Endothelial cell of umbilical vein (primary cell): ENCODE measurements around the gene SLC12A7. TPM values are rescaled to one million over a fixed set of nuclear protein-coding genes. Genes with fewer than 3 reads are reported as not detected.

Experiments used
- BruUV-seq: library from RNA; stranded (reverse); fragments of 400-500 nt; replicated peaks from 2 replicates; lab custom pipeline; 2021; lab: Mats Ljungman, UMichigan
- CTCF ChIA-PET: fragments of 300-600, 350-600 bp; sonication (Branson Sonifier 250); formaldehyde crosslinking; loops from one replicate; lab custom pipeline; 2021; ENCODE audit warnings: antibody characterized with exemption, inconsistent platforms; lab: Charles Lee
- POLR2A ChIA-PET: fragments of 300-600, 350-600 bp; sonication (Branson Sonifier 250); formaldehyde crosslinking; loops from one replicate; lab custom pipeline; 2021; ENCODE audit warnings: antibody characterized with exemption, inconsistent platforms; lab: Charles Lee
- DNase-seq: peaks from one replicate; pipeline ENCODE4 v3.0.0-alpha.2; 2011; ENCODE audit warnings: low read depth, low spot score
- FAIRE-seq: peaks from 2 replicates; lab custom pipeline; 2011; peaks lifted over from hg19 to GRCh38; lab: Jason Lieb, UNC
- H2AFZ ChIP-seq: 2 replicates; pipeline ENCODE4 v1.6.0; 2012; ENCODE audit warnings: low read depth, low read length, control low read depth, inconsistent platforms
- H3K27ac ChIP-seq: 2 replicates; pipeline ENCODE4 v1.5.1; 2011; ENCODE audit warnings: low read depth, mild to moderate bottlenecking, control low read depth, low read length, moderate library complexity; ENCODE audit not compliant: insufficient read depth
- H3K27me3 ChIP-seq, 2 experiments: 2 replicates each; pipeline versions ENCODE4 v1.6.0 to v1.6.1; 2011; ENCODE audit warnings: low read length in 2 of 2, mixed read lengths in 1 of 2; ENCODE audit not compliant: control insufficient read depth in 2 of 2, insufficient read depth in 2 of 2
- H3K36me3 ChIP-seq, 2 experiments: 2 replicates in 1 of 2; 3 replicates in 1 of 2; pipeline ENCODE4 v1.5.1; 2011; ENCODE audit warnings: low read length in 2 of 2, mild to moderate bottlenecking in 1 of 2, moderate library complexity in 1 of 2; ENCODE audit not compliant: control insufficient read depth in 2 of 2, insufficient read depth in 2 of 2; ENCODE audit errors: extremely low read depth in 1 of 2
- H3K4me1 ChIP-seq: 3 replicates; pipeline ENCODE4 v1.5.1; 2011; ENCODE audit warnings: mild to moderate bottlenecking, low read length; ENCODE audit not compliant: control insufficient read depth, insufficient read depth; ENCODE audit errors: extremely low read depth
- H3K4me2 ChIP-seq: 2 replicates; pipeline ENCODE4 v1.6.1; 2011; ENCODE audit warnings: low read length, control low read depth, mixed read lengths; ENCODE audit not compliant: insufficient read depth
- H3K4me3 ChIP-seq, 3 experiments: fragments of 200-600 bp in 1 of 3; sonication (generic), shearing (Covaris generic) in 1 of 3; replicated peaks in 1 of 3; 2 replicates each; pipeline ENCODE4 v1.5.1; 2011 to 2016; ENCODE audit warnings: control low read depth in 3 of 3, low read length in 3 of 3, mild to moderate bottlenecking in 2 of 3, inconsistent platforms in 1 of 3, low read depth in 1 of 3, moderate library complexity in 1 of 3; ENCODE audit not compliant: insufficient read depth in 1 of 3
- H3K79me2 ChIP-seq: 2 replicates; pipeline ENCODE4 v1.6.0; 2012; ENCODE audit warnings: low read length, inconsistent platforms; ENCODE audit not compliant: control insufficient read depth, insufficient read depth
- H3K9ac ChIP-seq: replicated peaks from 2 replicates; pipeline ENCODE3; 2011; ENCODE audit warnings: low read length, control low read depth; ENCODE audit not compliant: insufficient read depth; ENCODE audit errors: extremely low read depth
- H3K9me1 ChIP-seq: replicated peaks from 3 replicates; pipeline ENCODE4 v1.6.0; 2011; ENCODE audit warnings: mild to moderate bottlenecking, low read length; ENCODE audit not compliant: control insufficient read depth, insufficient read depth; ENCODE audit errors: extremely low read depth
- H3K9me3 ChIP-seq: replicated peaks from 2 replicates; pipeline ENCODE4 v1.5.1; 2012; ENCODE audit warnings: low read length, inconsistent platforms; ENCODE audit not compliant: control insufficient read depth, insufficient read depth
- H4K20me1 ChIP-seq: replicated peaks from 2 replicates; pipeline ENCODE3; 2011; ENCODE audit warnings: mild to moderate bottlenecking, low read length; ENCODE audit not compliant: control insufficient read depth, insufficient read depth; ENCODE audit errors: extremely low read depth
- CTCF ChIP-seq, 2 donors: IDR thresholded peaks; 1 replicate in 1 of 2; 2 replicates in 1 of 2; pipeline ENCODE4 v1.5.1; 2011; ENCODE audit warnings: low read length in 2 of 2, mild to moderate bottlenecking in 2 of 2, moderate library complexity in 2 of 2, control low read depth in 1 of 2, inconsistent platforms in 1 of 2, low read depth in 1 of 2; ENCODE audit not compliant: insufficient read depth in 1 of 2; ENCODE audit errors: extremely low read depth in 1 of 2
- EZH2 ChIP-seq: IDR thresholded peaks from 2 replicates; pipeline ENCODE4 v1.6.1; 2012; ENCODE audit warnings: borderline replicate concordance, low read depth, mild to moderate bottlenecking, moderate library complexity, low read length, inconsistent platforms; ENCODE audit not compliant: severe bottlenecking
- FOS ChIP-seq: IDR thresholded peaks from 2 replicates; pipeline ENCODE4 v1.6.1; 2011; ENCODE audit warnings: mild to moderate bottlenecking, low read length, moderate library complexity, borderline replicate concordance; ENCODE audit not compliant: insufficient read depth
- GATA2 ChIP-seq: IDR thresholded peaks from 2 replicates; pipeline ENCODE4 v1.7.0; 2011; ENCODE audit warnings: low read depth, mild to moderate bottlenecking, moderate library complexity, mixed read lengths, low read length; ENCODE audit not compliant: insufficient read length, insufficient read depth
- JUN ChIP-seq: IDR thresholded peaks from 2 replicates; pipeline ENCODE4 v1.6.1; 2011; ENCODE audit warnings: borderline replicate concordance, low read depth; ENCODE audit not compliant: insufficient read length, insufficient read depth
- MAX ChIP-seq: IDR thresholded peaks from 2 replicates; pipeline ENCODE4 v1.6.1; 2011; ENCODE audit not compliant: insufficient read depth, insufficient read length
- MYC ChIP-seq: IDR thresholded peaks from one replicate; pipeline ENCODE4 v1.6.1; 2011; ENCODE audit warnings: mild to moderate bottlenecking, low read depth, low read length
- POLR2A ChIP-seq: IDR thresholded peaks from 2 replicates; pipeline ENCODE4 v1.6.1; 2012; ENCODE audit warnings: low read depth, mild to moderate bottlenecking, control low read depth, low read length
- POLR2AphosphoS5 ChIP-seq: IDR thresholded peaks from 2 replicates; pipeline ENCODE4 v1.6.1; 2012; ENCODE audit warnings: low read depth, mild to moderate bottlenecking, control low read depth, low read length, moderate library complexity; ENCODE audit not compliant: insufficient read depth
- dilution Hi-C: fragments of 300-500 bp; cut with MboI; formaldehyde crosslinking; loops from one replicate; pipeline ENCODE4 v1.15.0; 2019; ENCODE audit warnings: low sequenced_read_pairs; ENCODE audit not compliant: extremely low pct_ligation_motif_present
- intact Hi-C: fragments of 100-400 bp; cut with micrococcal nuclease; formaldehyde crosslinking; loops from one replicate; pipeline ENCODE4 v1.10.0; 2022
- polyA plus RNA-seq, 4 experiments: library from polyadenylated mRNA; depleted of rRNA in 3 of 4; stranded (reverse) in 3 of 4; unstranded in 1 of 4; fragments of >200 nt; gene quantifications; 2 replicates each; pipeline versions ENCODE4 v1.2.1 to v1.2.3, GENCODE V29; 2011 to 2012; ENCODE audit warnings: missing spikeins in 1 of 4
- total RNA-seq: library from RNA; stranded (reverse); gene quantifications from 2 replicates; pipeline ENCODE4 v1.2.3, GENCODE V29; 2021

Gene SLC12A7
- total and polyA plus RNA-seq, 2 donors (not counting 3 experiments of a cell fraction or from before 2014, with no cell fraction given), result 16.4 to 38.8 TPM

- CTCF ChIA-PET, result no interaction called here
- Histone ChIP-seq H3K9me3 (no peaks in the 10 kb centered on the region), H3K27me3 (no peaks in the 10 kb centered on the region), H3K79me2 (no peaks in the 10 kb centered on the region), H3K4me1 (no peaks in the 10 kb centered on the region), H3K36me3 (no peaks in the 10 kb centered on the region), H3K27ac (no peak overlapping the region), H2AFZ (no peak overlapping the region), H3K9ac (no peak overlapping the region), H3K4me2 (no peak overlapping the region), H4K20me1 (no peaks in the 10 kb centered on the region), H3K9me1 (no peaks in the 10 kb centered on the region), H3K4me3 (no peak overlapping the region)
- dilution Hi-C loops (no loop called here), intact Hi-C loops (no loop called here)
- no TSS peak for BruUV-seq
- DNase-seq (no peak), FAIRE-seq (no peak)
- TF ChIP-seq EZH2, result no peak
- no peak for TF ChIP-seq FOS
- no peak for TF ChIP-seq CTCF (IDR thresholded peaks at IDR 0.05; ENCODE audit: extremely low read depth in 1 of 2, insufficient read depth in 1 of 2, low read depth in 1 of 2, low read length in 2 of 2)
- no peak for TF ChIP-seq JUN
- TF ChIP-seq POLR2AphosphoS5, result no peak
- no peak for TF ChIP-seq MYC
- TF ChIP-seq GATA2, result no peak
- no peak for TF ChIP-seq POLR2A
- TF ChIP-seq MAX, result no peak
- POLR2A ChIA-PET, result no interaction called here
These were observed 69.2 kb downstream of the SLC12A7 start for GRCh38 chr5:1042626-1043025.
